HepG2 (cell line): ENCODE results near the gene KCNQ2. TPM values are rescaled to one million over a fixed set of nuclear protein-coding genes. Genes with fewer than 3 reads are reported as not detected.
A peak's percentile ranks its signal among the peaks of the same experiment; 100 is the strongest.

Source experiments
- ATAC-seq: fragments of 200-7000 bp; cut with Tn5 transposase; 3 replicates; pipeline ENCODE4 v1.9.1; 2020; ENCODE audit warnings: mild to moderate bottlenecking, moderate library complexity
- BruUV-seq: library from RNA; stranded (reverse); fragments of 400-500 nt; replicated peaks from 2 replicates; lab custom pipeline; 2021; lab: Mats Ljungman, UMichigan
- CTCF ChIA-PET: fragments of 300-600 bp; formaldehyde crosslinking; extraction: SDS; loops from one replicate; lab custom pipeline; 2021; ENCODE audit warnings: low total read pairs, inconsistent platforms, low intra/inter-chr PET ratio; lab: Yijun Ruan, JAX
- POLR2A ChIA-PET: fragments of 350-600 bp; sonication (Branson Sonifier 250); formaldehyde crosslinking; loops from one replicate; lab custom pipeline; 2020; ENCODE audit warnings: antibody characterized with exemption, inconsistent platforms; lab: Yijun Ruan, JAX
- DNase-seq: peaks from one replicate; pipeline ENCODE4 v3.0.0-alpha.2; 2015; ENCODE audit warnings: low spot score
- FAIRE-seq: peaks from 3 replicates; lab custom pipeline; 2011; peaks lifted over from hg19 to GRCh38; lab: Jason Lieb, UNC
- H2AFZ ChIP-seq: one replicate; pipeline ENCODE4 v1.6.1; 2011; ENCODE audit warnings: low read length, inconsistent platforms
- H3K27ac ChIP-seq: fragments of 300-600 bp; 3 replicates; pipeline ENCODE4 v1.8.0; 2011; ENCODE audit warnings: mixed run types, mild to moderate bottlenecking, mixed read lengths, low read length, inconsistent platforms; ENCODE audit not compliant: insufficient read depth; ENCODE audit errors: extremely low read length
- H3K27me3 ChIP-seq, 2 experiments: fragments of 200-600 bp in 1 of 2; 2 replicates in 1 of 2; 3 replicates in 1 of 2; pipeline versions ENCODE4 v1.6.0 to v1.8.0; 2011; ENCODE audit warnings: low read length in 2 of 2, mild to moderate bottlenecking in 2 of 2, moderate library complexity in 2 of 2, inconsistent platforms in 1 of 2; ENCODE audit not compliant: insufficient read depth in 2 of 2, control insufficient read depth in 1 of 2
- H3K36me3 ChIP-seq, 2 experiments: fragments of 200-600 bp in 1 of 2; replicated peaks in 1 of 2; 2 replicates in 1 of 2; 3 replicates in 1 of 2; pipeline versions ENCODE4 v1.5.1 to v1.8.0; 2011; ENCODE audit warnings: low read length in 2 of 2, inconsistent platforms in 1 of 2; ENCODE audit not compliant: insufficient read depth in 2 of 2, control insufficient read depth in 1 of 2
- H3K4me1 ChIP-seq: 2 replicates; pipeline ENCODE4 v1.5.1; 2012; ENCODE audit warnings: low read length, inconsistent platforms; ENCODE audit not compliant: insufficient read depth
- H3K4me2 ChIP-seq: 2 replicates; pipeline ENCODE4 v1.6.0; 2011; ENCODE audit warnings: low read depth, low read length, inconsistent platforms
- H3K4me3 ChIP-seq, 3 experiments: fragments of 200-600 bp in 1 of 3; sonication (generic), shearing (Covaris generic) in 1 of 3; replicated peaks in 1 of 3; 2 replicates each; pipeline ENCODE4 v1.5.1; 2011 to 2016; ENCODE audit warnings: low read length in 3 of 3, inconsistent platforms in 2 of 3, low read depth in 2 of 3, mild to moderate bottlenecking in 2 of 3, control low read depth in 1 of 3, mixed read lengths in 1 of 3; ENCODE audit not compliant: insufficient read depth in 1 of 3
- H3K79me2 ChIP-seq: one replicate; pipeline ENCODE4 v1.6.1; 2011; ENCODE audit warnings: low read length, inconsistent platforms; ENCODE audit not compliant: insufficient read depth
- H3K9ac ChIP-seq: 2 replicates; pipeline ENCODE4 v1.6.0; 2011; ENCODE audit warnings: mild to moderate bottlenecking, low read depth, low read length, inconsistent platforms; ENCODE audit not compliant: insufficient read depth
- H3K9me3 ChIP-seq: 2 replicates; pipeline ENCODE4 v1.5.1; 2012; ENCODE audit warnings: mild to moderate bottlenecking, low read length
- H4K20me1 ChIP-seq: 2 replicates; pipeline ENCODE4 v1.6.0; 2011; ENCODE audit warnings: inconsistent platforms, mild to moderate bottlenecking, low read length, moderate library complexity; ENCODE audit not compliant: insufficient read depth
- CENPT ChIP-seq: sonication (generic); formaldehyde crosslinking; IDR thresholded peaks from 2 replicates; pipeline ENCODE4 v1.8.0; 2022; ENCODE audit warnings: low read depth, mild to moderate bottlenecking, moderate library complexity, missing genetic modification reagents
- DNMT1 ChIP-seq: sonication (generic); formaldehyde crosslinking; IDR thresholded peaks from 2 replicates; pipeline ENCODE4 v1.5.1; 2020; ENCODE audit warnings: mild to moderate bottlenecking, missing genetic modification reagents
- FOXP1 ChIP-seq, 2 experiments: fragments of 450-650 bp in 1 of 2; IDR thresholded peaks; 2 replicates each; pipeline ENCODE4 v1.6.1; 2017 to 2018; ENCODE audit warnings: antibody characterized with exemption in 1 of 2
- HOXA5 ChIP-seq: sonication (generic); formaldehyde crosslinking; IDR thresholded peaks from 2 replicates; pipeline ENCODE4 v1.4.0; 2020; ENCODE audit warnings: missing genetic modification reagents
- JUND ChIP-seq: sonication (generic); formaldehyde crosslinking; IDR thresholded peaks from 2 replicates; pipeline ENCODE4 v1.8.0; 2022; ENCODE audit warnings: mild to moderate bottlenecking, missing genetic modification reagents
- POLR2A ChIP-seq, 2 experiments: IDR thresholded peaks; 2 replicates each; pipeline ENCODE4 v1.6.1; 2011; ENCODE audit warnings: low read depth in 2 of 2, low read length in 2 of 2, mild to moderate bottlenecking in 1 of 2, moderate library complexity in 1 of 2; ENCODE audit not compliant: insufficient read depth in 1 of 2
- SP1 ChIP-seq, 2 experiments: fragments of 450-650 bp in 1 of 2; sonication (generic) in 1 of 2; formaldehyde crosslinking in 1 of 2; IDR thresholded peaks; 2 replicates each; pipeline versions ENCODE4 v1.4.0 to v1.6.1; 2016 to 2020; ENCODE audit warnings: missing genetic modification reagents in 1 of 2
- STAT5B ChIP-seq: sonication (generic); formaldehyde crosslinking; IDR thresholded peaks from 2 replicates; pipeline ENCODE4 v1.4.0; 2020; ENCODE audit warnings: missing genetic modification reagents
- ZNF207 ChIP-seq: fragments of 450-650 bp; IDR thresholded peaks from 2 replicates; pipeline ENCODE4 v1.6.1; 2016; ENCODE audit warnings: antibody characterized with exemption, borderline replicate concordance
- WGBS: methylation state at CpG from one replicate; pipeline ENCODE4 v1.1.6; 2017; ENCODE audit warnings: low lambda C conversion rate; 5-methylcytosine and 5-hydroxymethylcytosine counted together
- in situ Hi-C: cut with HindIII; loops from 2 replicates; pipeline ENCODE4 v1.10.0; 2017; ENCODE audit warnings: low pct_unique_long_range_greater_than_20kb; ENCODE audit not compliant: extremely low pct_ligation_motif_present
- intact Hi-C: fragments of 100-400 bp; cut with micrococcal nuclease; formaldehyde crosslinking; loops from one replicate; pipeline ENCODE4 v1.10.0; 2022; ENCODE audit not compliant: unreplicated experiment
- polyA plus RNA-seq, 8 experiments: library from polyadenylated mRNA; depleted of rRNA in 3 of 8; stranded (reverse) in 7 of 8; unstranded in 1 of 8; fragments of >200 nt; fragmentation: Illumina TruSeq in 4 of 8; extraction: Trizol in 4 of 8; gene quantifications; 2 replicates each; pipeline versions ENCODE4 v1.2.1 to v1.2.3, GENCODE V29; 2011 to 2016; ENCODE audit warnings: low read depth in 4 of 8, missing spikeins in 1 of 8, mixed read lengths in 1 of 8; ENCODE audit not compliant: insufficient read depth in 1 of 8
- total RNA-seq, 5 experiments: library from RNA; depleted of rRNA; stranded (reverse); fragments of >200 nt; fragmentation: Illumina TruSeq; extraction: Trizol; gene quantifications; 2 replicates each; pipeline ENCODE4 v1.2.3, GENCODE V29; 2016; ENCODE audit warnings: low read depth in 1 of 5
- TF ChIP-seq, protein P1 (sequence below): fragments of 450-650 bp; IDR thresholded peaks from 2 replicates; pipeline ENCODE4 v1.6.1; 2016
- TF ChIP-seq, protein P2 (sequence below): sonication (generic); formaldehyde crosslinking; IDR thresholded peaks from 2 replicates; pipeline ENCODE4 v1.8.0; 2022; ENCODE audit warnings: mild to moderate bottlenecking, missing genetic modification reagents, moderate library complexity

The KCNQ2 gene
- total and polyA plus RNA-seq, 2 of the 13 experiments (the other 11 are each of a cell fraction or from before 2014, with no cell fraction given), result not detected

DNA sequence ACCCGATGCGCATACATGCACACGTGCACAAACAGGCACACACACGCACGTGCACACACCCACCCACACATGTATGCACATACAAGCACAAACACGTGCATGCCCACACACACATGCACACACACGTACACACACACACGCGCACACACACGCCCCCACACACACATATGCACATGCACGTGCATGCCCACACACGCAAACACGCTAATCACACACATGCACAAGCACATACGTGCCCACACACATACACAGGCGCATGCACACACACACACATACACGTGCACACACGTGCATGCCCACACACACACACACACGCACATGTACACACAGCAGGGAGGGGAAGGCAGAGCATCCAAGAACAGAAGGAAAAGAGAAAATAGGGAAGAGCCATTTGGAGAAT lies 84.5 kb downstream of the KCNQ2 start:
- Histone ChIP-seq H2AFZ (no peak overlapping the region), H3K79me2 (no peaks in the 10 kb centered on the region), H3K27ac (no peak overlapping the region), H3K36me3 (no peaks in the 10 kb centered on the region), H3K9ac (no peak overlapping the region), H3K9me3 (peaks cover 29% of the 10 kb centered on the region), H3K4me1 (no peaks in the 10 kb centered on the region), H3K4me2 (no peak overlapping the region), H4K20me1 (no peaks in the 10 kb centered on the region), H3K4me3 (no peak overlapping the region)
- in situ Hi-C loops, result no loop called here
- WGBS, result 55% methylated on average over 18 of the region's 18 CpGs
- intact Hi-C loops, result loop anchor here (5.0 kb wide), 1 partner anchor 91 kb away; no protein-coding TSS in a partner anchor
- CTCF ChIA-PET, result no interaction called here
- FAIRE-seq (no peak), ATAC-seq (no peak)
- TF ChIP-seq POLR2A (IDR thresholded peaks at IDR 0.05; ENCODE audit: insufficient read depth in 1 of 2, low read depth in 2 of 2, low read length in 2 of 2), result no peak
- peak; percentile 18; the same call in 1 of the 2 replicates for TF ChIP-seq DNMT1
- TF ChIP-seq CENPT (CRISPR knock-in tag), result 0 out of 2 replicates have a peak, but pooled peaks have one; percentile 20
- no peak for TF ChIP-seq HOXA5 (CRISPR knock-in tag)
- TF ChIP-seq FOXP1 (IDR thresholded peaks at IDR 0.05), result 0 out of 2 replicates have a peak, but pooled peaks have one; percentile 13
- TF ChIP-seq FOXP1 (CRISPR knock-in tag; IDR thresholded peaks at IDR 0.05), result no peak
- TF ChIP-seq JUND (CRISPR knock-in tag), result 0 out of 2 replicates have a peak, but pooled peaks have one; percentile 32
- TF ChIP-seq, protein P1, sequence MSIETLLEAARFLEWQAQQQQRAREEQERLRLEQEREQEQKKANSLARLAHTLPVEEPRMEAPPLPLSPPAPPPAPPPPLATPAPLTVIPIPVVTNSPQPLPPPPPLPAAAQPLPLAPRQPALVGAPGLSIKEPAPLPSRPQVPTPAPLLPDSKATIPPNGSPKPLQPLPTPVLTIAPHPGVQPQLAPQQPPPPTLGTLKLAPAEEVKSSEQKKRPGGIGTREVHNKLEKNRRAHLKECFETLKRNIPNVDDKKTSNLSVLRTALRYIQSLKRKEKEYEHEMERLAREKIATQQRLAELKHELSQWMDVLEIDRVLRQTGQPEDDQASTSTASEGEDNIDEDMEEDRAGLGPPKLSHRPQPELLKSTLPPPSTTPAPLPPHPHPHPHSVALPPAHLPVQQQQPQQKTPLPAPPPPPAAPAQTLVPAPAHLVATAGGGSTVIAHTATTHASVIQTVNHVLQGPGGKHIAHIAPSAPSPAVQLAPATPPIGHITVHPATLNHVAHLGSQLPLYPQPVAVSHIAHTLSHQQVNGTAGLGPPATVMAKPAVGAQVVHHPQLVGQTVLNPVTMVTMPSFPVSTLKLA, result peak; percentile 98
- TF ChIP-seq STAT5B (CRISPR knock-in tag), result no peak
- TF ChIP-seq SP1 (IDR thresholded peaks at IDR 0.05), result peak; percentile 41; the same call in 1 of the 2 replicates
- no peak for TF ChIP-seq SP1 (CRISPR knock-in tag; IDR thresholded peaks at IDR 0.05)
- 0 out of 2 replicates have a peak, but pooled peaks have one; percentile 39 for TF ChIP-seq ZNF207
- TF ChIP-seq, protein P2, sequence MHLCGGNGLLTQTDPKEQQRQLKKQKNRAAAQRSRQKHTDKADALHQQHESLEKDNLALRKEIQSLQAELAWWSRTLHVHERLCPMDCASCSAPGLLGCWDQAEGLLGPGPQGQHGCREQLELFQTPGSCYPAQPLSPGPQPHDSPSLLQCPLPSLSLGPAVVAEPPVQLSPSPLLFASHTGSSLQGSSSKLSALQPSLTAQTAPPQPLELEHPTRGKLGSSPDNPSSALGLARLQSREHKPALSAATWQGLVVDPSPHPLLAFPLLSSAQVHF (CRISPR knock-in tag), result 0 out of 2 replicates have a peak, but pooled peaks have one; percentile 7
- TF ChIP-seq, all 625 proteins: peak for 8
- DNase-seq, result no peak
- POLR2A ChIA-PET, result no interaction called here
- peaks cover 9 to 30% of the 10 kb centered on the region in 2 experiments; a peak in 4 of 5 replicates for H3K27me3 ChIP-seq
- BruUV-seq, result no TSS peak
